ENCODE results near the gene DPH2.

- TF ChIP-seq CTCF (IDR thresholded peaks at IDR 0.05) = no peak
- no peak for TF ChIP-seq POLR2A (IDR thresholded peaks at IDR 0.05)
Observed at GRCh38 chr1:44002165-44002564, 32.4 kb downstream of the DPH2 start.

Data from right lobe of liver (tissue), 4 donors.